ENCODE results near the gene ERVK3-1.
"Not testable (repeated sequence)": the region's sequence is repeated elsewhere in the genome, so short reads cannot be mapped to it uniquely, and the experiment has no call there.

Gene ERVK3-1

GRCh38 chr19:58346961-58347929 lies 42.1 kb downstream of the ERVK3-1 start:
- peak; percentile 55 for DNase-seq (ENCODE audit: low read depth)

- DNase-seq (ENCODE audit: low read depth), result not testable (repeated sequence)
Observed at GRCh38 chr19:58348080-58348479, 42.9 kb downstream of the ERVK3-1 start.

- no peak for DNase-seq (ENCODE audit: low read depth)
Observed at GRCh38 chr19:58349590-58349989, 44.4 kb downstream of the ERVK3-1 start.

- no peak for DNase-seq (ENCODE audit: low read depth)
Observed at GRCh38 chr19:58350001-58350861, 45.1 kb downstream of the ERVK3-1 start.

- no peak for DNase-seq (ENCODE audit: low read depth)
Observed at GRCh38 chr19:58350871-58351557, 45.8 kb downstream of the ERVK3-1 start.

GRCh38 chr19:58351558-58351878 lies 46.3 kb downstream of the ERVK3-1 start:
- DNase-seq (ENCODE audit: low read depth), result no peak

- no peak for DNase-seq (ENCODE audit: low read depth)
Observed at GRCh38 chr19:58351990-58352755, 47.0 kb downstream of the ERVK3-1 start.

- no peak for DNase-seq (ENCODE audit: low read depth)
Observed at GRCh38 chr19:58352760-58353671, 47.8 kb downstream of the ERVK3-1 start, which contains the start of gene A1BG. TSS of gene A1BG (minus strand) at chr19:58353492. CDS start at chr19:58353437, 55 bp downstream.

- DNase-seq (ENCODE audit: low read depth), result no peak
Observed at GRCh38 chr19:58353717-58354477, 48.7 kb downstream of the ERVK3-1 start.

GRCh38 chr19:58354478-58355030 lies 49.4 kb downstream of the ERVK3-1 start:
- DNase-seq (ENCODE audit: low read depth), result no peak

- DNase-seq (ENCODE audit: low read depth), result no peak
Observed at GRCh38 chr19:58355215-58355796, 50.1 kb downstream of the ERVK3-1 start.

- DNase-seq (ENCODE audit: low read depth), result peak; percentile 16
Observed at GRCh38 chr19:58355908-58356765, 51.0 kb downstream of the ERVK3-1 start.

- no peak for DNase-seq (ENCODE audit: low read depth)
Observed at GRCh38 chr19:58356766-58357480, 51.7 kb downstream of the ERVK3-1 start.

GRCh38 chr19:58357481-58358145 lies 52.4 kb downstream of the ERVK3-1 start:
- no peak for DNase-seq (ENCODE audit: low read depth)

GRCh38 chr19:58361900-58362271 lies 56.7 kb downstream of the ERVK3-1 start:
- peak; percentile 27 for DNase-seq (ENCODE audit: low read depth)

- peak; percentile 95 for DNase-seq (ENCODE audit: low read depth)
Observed at GRCh38 chr19:58362272-58362994, 57.3 kb downstream of the ERVK3-1 start, which contains the start of gene ZNF497. TSS of gene ZNF497 (minus strand) at chr19:58362751. CDS start at chr19:58357635, 5,116 bp downstream.
